Right lobe of liver (tissue), 6 donors: ENCODE data around the gene TMEM140. TPM values are rescaled to one million over a fixed set of nuclear protein-coding genes. Genes with fewer than 3 reads are reported as not detected.

Experiments
- ATAC-seq, 4 donors: fragments of 200-7000 bp; cut with Tn5 transposase; one replicate each; pipeline ENCODE4 v1.9.1; 2020; ENCODE audit warnings: mild to moderate bottlenecking in 4 of 4, moderate library complexity in 4 of 4
- DNase-seq, 3 donors: peaks; one replicate each; pipeline ENCODE4 v3.0.0-alpha.2; 2020
- H3K27ac ChIP-seq, 3 donors: fragments of 200-600 bp; one replicate each; pipeline ENCODE4 v1.8.0; 2022
- H3K27me3 ChIP-seq, 2 donors: fragments of 200-600 bp; one replicate each; pipeline ENCODE4 v1.8.0; 2022
- H3K36me3 ChIP-seq, 4 donors: fragments of 200-600 bp; sonication (generic) in 1 of 4; one replicate each; pipeline versions ENCODE4 v1.5.1 to v1.8.0; 2017 to 2022; ENCODE audit warnings: control low read depth in 1 of 4
- H3K4me1 ChIP-seq, 4 donors: fragments of 200-600 bp; sonication (generic) in 1 of 4; one replicate each; pipeline versions ENCODE4 v1.5.1 to v1.8.0; 2017 to 2022; ENCODE audit warnings: control low read depth in 1 of 4
- H3K4me3 ChIP-seq, 3 donors: fragments of 200-600 bp; one replicate each; pipeline ENCODE4 v1.8.0; 2022
- H3K9me3 ChIP-seq, 4 donors: fragments of 200-600 bp; sonication (generic) in 1 of 4; one replicate each; pipeline versions ENCODE4 v1.5.1 to v1.8.0; 2017 to 2022; ENCODE audit warnings: control low read depth in 1 of 4
- POLR2A ChIP-seq: fragments of 450-650 bp; IDR thresholded peaks from one replicate; pipeline ENCODE4 v1.6.1; 2017; ENCODE audit warnings: antibody characterized with exemption, mild to moderate bottlenecking
- WGBS: methylation state at CpG from one replicate; pipeline ENCODE4 v1.1.6; 2018; ENCODE audit warnings: low coverage, low lambda C conversion rate; ENCODE audit not compliant: insufficient coverage; ENCODE audit errors: missing lambda C conversion rate; 5-methylcytosine and 5-hydroxymethylcytosine counted together
- intact Hi-C, 2 donors: fragments of 100-400 bp; cut with DNase I; formaldehyde crosslinking; loops; one replicate each; pipeline versions ENCODE4 v1.11.2 to v1.14.1; 2022
- total RNA-seq, 6 experiments: library from RNA; depleted of rRNA in 2 of 6; stranded (reverse); fragments of >200 nt in 2 of 6; fragmentation: NEBNext Ultra II Directional in 3 of 6; extraction: Animal tissue kit (Norgen Biotek cat#: 25700) in 3 of 6; gene quantifications; one replicate each; pipeline versions ENCODE4 v1.1.0 to v1.2.4, GENCODE V29; 2016 to 2023
- TF ChIP-seq, protein P1 (sequence below), 4 donors: fragments of 200-600 bp in 3 of 4; fragments of 450-650 bp in 1 of 4; IDR thresholded peaks; one replicate each; pipeline versions ENCODE4 v1.5.1 to v1.8.0; 2016 to 2022; ENCODE audit warnings: antibody characterized with exemption in 4 of 4, mild to moderate bottlenecking in 2 of 4
- donor health status: DM: no; HTN: yes; CAD: no.
- donor health status: DM: no; HTN: no; CAD: no.
- donor health status: DM: no; HTN: no; CAD: no.
- donor health status: DM: no; HTN: yes; CAD: no.
- donor health status: DM: no; HTN: yes; CAD: no.

The TMEM140 gene
- total RNA-seq, 6 experiments from 2014 or later, result 31.2 to 58.9 (median 37.4) TPM

DNA sequence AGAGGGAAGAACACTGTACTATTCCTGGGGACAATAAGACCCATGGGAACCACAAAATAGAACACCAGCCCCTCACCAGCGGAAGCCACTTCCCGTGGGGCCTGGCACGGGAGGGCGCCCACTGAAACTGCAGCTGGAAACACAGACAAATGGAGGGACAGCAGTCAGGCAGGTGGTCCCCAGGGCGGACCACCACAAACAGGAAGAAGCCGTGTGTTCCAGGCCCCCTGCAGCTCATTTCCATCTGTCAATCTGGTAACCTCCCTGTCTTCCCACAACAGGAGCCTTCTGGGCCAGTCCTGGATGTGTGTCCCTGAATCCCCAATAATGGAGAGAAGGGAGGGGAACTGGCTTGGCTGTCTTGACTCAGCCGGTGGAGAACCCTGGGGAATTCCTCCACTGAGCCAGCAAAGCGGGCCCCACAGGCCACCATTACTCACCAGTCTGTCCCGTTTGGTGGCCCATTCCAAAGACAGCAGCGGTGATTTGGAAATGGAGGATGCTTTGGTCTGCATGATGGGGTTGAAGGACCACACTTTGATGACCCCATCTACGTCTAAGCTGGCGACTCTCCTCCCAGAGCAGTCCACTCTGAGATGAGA lies 46.7 kb downstream of the TMEM140 start:
- Histone ChIP-seq H3K36me3 (peaks cover 4 to 61% (median 5%) of the 10 kb centered on the region in 4 donors), H3K27ac (no peak overlapping the region), H3K4me1 (peaks cover 0 to 2% (median 0%) of the 10 kb centered on the region in 4 donors), H3K4me3 (no peak overlapping the region), H3K27me3 (no peaks in the 10 kb centered on the region), H3K9me3 (no peaks in the 10 kb centered on the region)
- ATAC-seq, result no peak
- intact Hi-C loops, result no loop called here
- DNase-seq, result no peak
- 80% methylated on average over 2 of the region's 12 CpGs for WGBS
- TF ChIP-seq, protein P1, sequence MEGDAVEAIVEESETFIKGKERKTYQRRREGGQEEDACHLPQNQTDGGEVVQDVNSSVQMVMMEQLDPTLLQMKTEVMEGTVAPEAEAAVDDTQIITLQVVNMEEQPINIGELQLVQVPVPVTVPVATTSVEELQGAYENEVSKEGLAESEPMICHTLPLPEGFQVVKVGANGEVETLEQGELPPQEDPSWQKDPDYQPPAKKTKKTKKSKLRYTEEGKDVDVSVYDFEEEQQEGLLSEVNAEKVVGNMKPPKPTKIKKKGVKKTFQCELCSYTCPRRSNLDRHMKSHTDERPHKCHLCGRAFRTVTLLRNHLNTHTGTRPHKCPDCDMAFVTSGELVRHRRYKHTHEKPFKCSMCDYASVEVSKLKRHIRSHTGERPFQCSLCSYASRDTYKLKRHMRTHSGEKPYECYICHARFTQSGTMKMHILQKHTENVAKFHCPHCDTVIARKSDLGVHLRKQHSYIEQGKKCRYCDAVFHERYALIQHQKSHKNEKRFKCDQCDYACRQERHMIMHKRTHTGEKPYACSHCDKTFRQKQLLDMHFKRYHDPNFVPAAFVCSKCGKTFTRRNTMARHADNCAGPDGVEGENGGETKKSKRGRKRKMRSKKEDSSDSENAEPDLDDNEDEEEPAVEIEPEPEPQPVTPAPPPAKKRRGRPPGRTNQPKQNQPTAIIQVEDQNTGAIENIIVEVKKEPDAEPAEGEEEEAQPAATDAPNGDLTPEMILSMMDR (IDR thresholded peaks at IDR 0.05), result no peak

DNA sequence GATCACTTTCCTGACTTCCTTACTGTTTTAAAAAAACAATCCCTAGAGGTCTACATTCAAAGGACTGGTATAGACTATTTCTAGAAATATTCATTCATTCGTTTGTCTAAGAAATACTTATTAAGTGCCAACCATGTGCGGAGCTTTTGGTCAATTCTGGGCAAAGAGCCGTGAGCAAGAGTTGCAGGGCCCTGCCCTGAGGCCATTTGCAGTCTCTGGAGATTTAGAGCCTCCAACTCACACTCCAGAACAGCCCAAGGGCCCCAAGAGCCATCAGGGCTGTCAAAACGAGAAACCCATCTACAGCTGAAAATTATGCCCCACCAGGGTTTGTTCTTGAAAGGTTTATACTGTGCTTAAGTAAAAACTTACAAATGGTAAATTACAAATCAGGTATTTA lies 47.3 kb downstream of the TMEM140 start:
- H3K9me3 ChIP-seq, result no peaks in the 10 kb centered on the region
- DNase-seq (no peak), ATAC-seq (no peak)
- H3K27me3 ChIP-seq, result no peaks in the 10 kb centered on the region
- TF ChIP-seq, protein P1 (IDR thresholded peaks at IDR 0.05), result no peak
- TF ChIP-seq POLR2A, result no peak
- H3K4me1 ChIP-seq, result no peaks in the 10 kb centered on the region
- intact Hi-C loops, result no loop called here
- H3K36me3 ChIP-seq, result peaks cover 4 to 61% (median 6%) of the 10 kb centered on the region in 4 donors
- H3K27ac ChIP-seq, result no peak overlapping the region
- WGBS, result 97% methylated on average over 4 of the region's 4 CpGs
- no peak overlapping the region for H3K4me3 ChIP-seq

DNA sequence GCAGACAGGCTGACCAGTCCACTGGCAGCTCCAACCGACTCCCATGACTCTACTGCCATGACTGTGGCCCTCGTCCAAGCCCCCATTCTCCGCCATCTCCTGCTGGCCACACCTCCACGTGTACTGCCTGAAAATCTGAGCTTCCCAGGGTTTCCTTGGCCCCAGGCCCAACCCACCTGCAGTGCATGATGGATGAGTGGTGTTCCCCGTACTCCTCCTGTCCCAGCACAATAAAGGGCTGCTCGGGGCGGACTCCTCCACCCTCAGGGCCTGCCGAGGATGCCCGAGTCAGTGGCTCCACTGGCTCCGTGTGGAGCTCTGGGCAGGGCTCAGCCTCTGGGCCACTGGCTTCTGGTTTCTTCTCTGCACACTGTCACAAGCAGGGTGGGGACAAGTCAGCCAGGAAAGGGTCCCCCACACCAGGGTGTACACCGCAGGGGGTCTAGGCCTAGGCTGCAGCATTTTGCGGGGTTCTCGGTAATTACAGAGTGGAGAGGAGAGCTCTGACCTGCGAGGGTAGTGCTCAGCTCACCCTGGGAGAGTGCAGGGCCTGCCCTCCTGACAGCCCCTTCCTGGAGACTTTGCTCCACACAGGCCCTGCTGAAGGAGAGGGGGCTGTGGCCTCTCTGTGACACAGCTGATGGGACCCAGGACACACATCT lies 48.2 kb downstream of the TMEM140 start:
- Histone ChIP-seq H3K36me3 (peaks cover 4 to 61% (median 9%) of the 10 kb centered on the region in 4 donors), H3K27ac (no peak overlapping the region), H3K27me3 (no peaks in the 10 kb centered on the region), H3K9me3 (no peaks in the 10 kb centered on the region), H3K4me3 (no peak overlapping the region), H3K4me1 (no peaks in the 10 kb centered on the region)
- TF ChIP-seq POLR2A, result no peak
- TF ChIP-seq, protein P1 (IDR thresholded peaks at IDR 0.05), result no peak
- 95% methylated on average over 4 of the region's 14 CpGs for WGBS
- DNase-seq (no peak), ATAC-seq (peak in 2 of 4 donors; percentile 6 to 17)
- intact Hi-C loops, result no loop called here

DNA sequence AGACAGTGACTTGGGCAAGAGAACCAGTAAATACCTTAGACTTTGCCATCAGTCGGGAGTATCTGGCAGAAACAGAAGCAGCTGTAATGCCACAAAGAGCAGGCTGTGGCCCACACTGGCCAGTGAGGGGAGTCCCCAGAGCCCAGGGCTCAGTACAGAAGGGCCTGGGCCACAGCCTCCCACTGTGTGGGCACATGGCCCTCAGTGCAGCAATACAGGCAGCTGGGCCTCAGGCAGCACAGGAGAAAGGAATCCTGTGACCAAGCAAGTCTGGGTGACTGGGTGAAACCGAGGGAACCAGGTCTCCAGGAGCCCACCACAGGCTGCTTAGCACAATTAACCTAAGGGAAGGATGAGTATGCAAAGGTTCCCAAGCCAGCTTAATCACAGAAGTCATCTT lies 49.5 kb downstream of the TMEM140 start:
- intact Hi-C loops, result no loop called here
- Histone ChIP-seq H3K9me3 (no peaks in the 10 kb centered on the region), H3K27me3 (no peaks in the 10 kb centered on the region), H3K27ac (no peak overlapping the region), H3K4me1 (no peaks in the 10 kb centered on the region), H3K36me3 (peaks cover 4 to 68% (median 8%) of the 10 kb centered on the region in 4 donors), H3K4me3 (no peak overlapping the region)
- DNase-seq (no peak), ATAC-seq (peak in 1 of 4 donors; percentile 18)
- WGBS, result 100% methylated on average over 1 of the region's 2 CpGs
- TF ChIP-seq, protein P1 (IDR thresholded peaks at IDR 0.05), result no peak
- no peak for TF ChIP-seq POLR2A
